Measurements from ENCODE around the gene CCDC106.

The CCDC106 gene

GRCh38 chr19:55653651-55654322 lies 5.8 kb downstream of the CCDC106 start:
- DNase-seq: peak; percentile 96

GRCh38 chr19:55654323-55654867 lies 6.4 kb downstream of the CCDC106 start:
- peak; percentile 98 for DNase-seq

DNA sequence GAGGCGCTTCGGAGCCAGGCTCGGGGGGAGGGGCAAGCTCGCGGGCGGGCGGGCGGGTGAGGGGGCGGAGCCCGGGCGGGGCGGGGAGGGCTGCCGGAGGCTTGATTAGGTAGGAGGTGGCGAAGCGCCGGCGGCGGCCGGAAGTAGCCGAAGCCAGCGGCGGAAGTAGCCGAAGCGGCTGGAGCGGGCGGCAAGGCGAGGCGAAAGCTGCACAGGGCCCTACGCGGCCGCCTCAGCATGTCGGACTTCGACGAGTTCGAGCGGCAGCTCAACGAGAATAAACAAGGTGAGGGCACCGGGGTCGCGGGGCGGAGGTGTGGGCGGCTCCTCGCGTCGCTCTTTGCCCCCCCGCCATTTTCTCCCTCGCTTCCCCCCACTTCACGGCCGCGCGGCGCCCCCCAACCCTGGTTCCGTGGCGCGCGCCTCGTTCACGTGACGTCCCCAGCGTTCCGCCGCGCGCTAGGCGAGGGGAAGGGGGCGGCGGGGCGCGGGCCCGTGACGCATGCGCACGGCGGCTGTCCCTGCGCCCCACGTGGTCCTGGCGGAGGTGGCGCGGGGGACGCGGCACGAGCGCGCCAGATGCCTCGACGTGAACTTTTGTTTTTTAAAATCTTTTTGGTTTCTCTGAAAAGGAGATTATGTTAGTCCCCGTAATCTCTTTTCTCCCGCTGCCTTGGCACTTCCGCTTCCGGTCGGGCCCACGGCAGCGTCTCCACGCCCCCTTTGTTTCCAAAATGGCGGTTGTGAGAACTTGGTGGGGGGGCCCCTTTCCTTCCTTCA lies 7.0 kb downstream of the CCDC106 start, which contains the start of gene U2AF2:
Gene U2AF2 (plus strand): TSS at position 168 of the 780 bp plus-strand sequence. CDS start 70 bp downstream, at position 238.
- DNase-seq: peak; percentile 91

- DNase-seq: no peak
These were observed 7.6 kb downstream of the CCDC106 start for GRCh38 chr19:55655648-55656040.

DNA sequence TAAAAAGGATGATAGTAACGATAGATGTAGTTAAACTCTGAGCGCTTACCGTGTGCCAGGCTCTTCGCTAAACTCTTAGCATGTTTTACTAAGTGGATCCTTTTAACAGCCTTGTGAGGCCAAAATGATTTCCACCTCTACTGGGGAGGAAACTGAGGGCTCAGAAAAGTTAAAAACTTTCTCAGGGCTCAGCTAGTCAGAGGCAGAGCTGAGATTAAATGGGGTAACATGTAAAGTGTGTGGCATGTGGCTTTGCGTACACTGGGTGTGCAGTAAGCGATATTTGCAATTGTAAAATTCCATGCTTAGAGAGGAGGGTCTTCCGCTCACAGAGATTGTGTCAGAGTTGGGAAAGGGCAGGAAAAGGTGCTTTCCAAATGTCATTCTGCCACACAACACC lies 8.5 kb downstream of the CCDC106 start:
- no peak for DNase-seq

DNA sequence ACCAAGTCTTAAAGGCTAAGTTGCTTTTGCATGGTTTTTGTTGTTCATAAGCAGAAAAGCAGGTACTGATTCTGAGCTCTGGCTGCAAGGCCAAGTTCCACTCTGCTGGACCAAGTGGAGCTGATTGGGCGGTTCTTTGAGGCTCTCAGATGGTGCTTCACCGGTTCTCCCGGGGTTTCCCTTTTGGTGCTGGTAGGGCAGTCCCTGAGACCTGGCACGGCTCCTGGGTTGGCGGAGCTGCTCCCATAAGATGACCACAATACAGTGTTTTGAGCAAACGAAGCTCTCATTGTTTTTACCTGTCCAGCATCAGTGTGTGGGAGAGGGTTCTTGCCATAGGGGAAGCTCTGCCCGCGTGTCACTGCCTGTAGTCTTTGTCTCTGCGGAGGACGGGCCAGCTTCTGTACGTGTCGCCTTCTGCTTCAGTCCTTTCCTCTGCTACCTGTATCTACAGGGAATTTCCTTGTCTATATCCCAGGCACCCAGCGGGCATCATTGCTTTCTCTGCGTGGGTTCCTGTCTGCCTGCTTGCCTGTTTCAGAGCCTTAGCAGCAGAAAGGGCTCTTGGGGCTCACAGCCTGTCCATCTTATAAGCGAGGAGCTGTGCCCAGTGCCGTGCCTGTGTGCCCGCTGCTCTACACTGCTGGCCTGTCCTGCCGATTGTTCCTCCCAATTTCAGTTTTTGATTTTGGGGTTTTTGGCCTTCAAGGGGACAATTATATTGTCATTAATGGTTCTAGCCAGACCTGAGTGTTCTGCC lies 9.2 kb downstream of the CCDC106 start:
- DNase-seq: no peak

DNA sequence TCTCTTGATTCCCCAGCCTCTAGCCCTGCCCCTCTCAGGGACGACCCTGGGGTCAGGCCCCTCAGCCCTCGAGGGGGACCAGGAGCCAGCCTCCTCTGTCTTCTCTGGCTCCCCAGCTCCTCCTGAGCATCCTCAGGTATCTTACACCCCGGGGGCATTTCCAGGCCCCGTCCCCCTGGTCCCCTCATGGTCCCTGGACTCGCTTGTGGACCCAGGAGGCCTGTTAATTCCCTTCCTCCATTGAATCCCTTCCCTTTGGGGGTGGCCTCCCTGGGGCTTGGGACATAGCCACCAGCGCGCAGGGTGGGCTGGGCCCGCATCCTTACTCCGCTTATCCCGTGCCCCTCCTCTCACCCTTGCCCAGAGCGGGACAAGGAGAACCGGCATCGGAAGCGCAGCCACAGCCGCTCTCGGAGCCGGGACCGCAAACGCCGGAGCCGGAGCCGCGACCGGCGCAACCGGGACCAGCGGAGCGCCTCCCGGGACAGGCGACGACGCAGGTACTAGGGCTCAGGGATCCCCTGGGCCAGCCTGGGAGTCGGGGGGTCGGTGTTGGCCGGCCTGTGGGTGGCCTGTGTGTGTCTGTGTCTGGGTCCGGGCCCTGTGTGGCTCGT lies 10.9 kb downstream of the CCDC106 start:
- no peak for DNase-seq

DNA sequence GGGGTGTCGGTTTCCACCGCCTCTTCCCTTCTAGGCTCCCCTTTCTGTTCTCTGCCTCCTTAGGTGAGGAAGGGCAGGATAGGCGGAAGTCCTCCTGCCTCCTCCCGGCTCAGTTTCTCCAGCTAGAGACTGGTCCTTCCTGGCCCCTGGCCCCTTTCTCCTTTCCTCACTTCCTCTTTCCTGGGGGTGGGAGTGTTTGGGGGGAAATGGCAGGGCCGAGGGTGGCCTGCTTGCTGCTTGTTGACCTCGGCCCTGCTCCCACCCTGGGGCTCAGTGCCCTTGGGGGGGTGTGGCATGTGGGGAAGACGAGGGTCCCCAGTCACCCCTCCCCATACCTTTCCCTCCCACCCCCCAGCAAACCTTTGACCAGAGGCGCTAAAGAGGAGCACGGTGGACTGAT lies 11.8 kb downstream of the CCDC106 start:
- no peak for DNase-seq

- DNase-seq: no peak
These were observed 12.4 kb downstream of the CCDC106 start for GRCh38 chr19:55660404-55660803.

DNA sequence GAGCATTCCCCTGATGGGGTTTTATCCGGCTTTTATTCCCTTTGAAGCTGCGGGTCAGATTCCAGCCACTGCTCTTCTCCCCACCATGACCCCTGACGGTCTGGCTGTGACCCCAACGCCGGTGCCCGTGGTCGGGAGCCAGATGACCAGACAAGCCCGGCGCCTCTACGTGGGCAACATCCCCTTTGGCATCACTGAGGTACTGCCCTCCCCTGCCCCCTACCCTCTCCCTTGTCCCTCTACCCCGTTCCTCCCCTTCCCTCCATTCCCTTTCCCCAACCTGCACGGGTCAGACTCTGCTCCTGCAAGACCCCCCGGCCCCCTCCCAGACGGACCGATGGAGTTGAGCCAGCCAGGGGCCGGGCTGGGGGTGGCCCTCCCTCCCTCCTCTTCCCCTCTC lies 13.0 kb downstream of the CCDC106 start:
- no peak for DNase-seq

GRCh38 chr19:55661826-55662225 lies 13.8 kb downstream of the CCDC106 start:
- DNase-seq: no peak

DNA sequence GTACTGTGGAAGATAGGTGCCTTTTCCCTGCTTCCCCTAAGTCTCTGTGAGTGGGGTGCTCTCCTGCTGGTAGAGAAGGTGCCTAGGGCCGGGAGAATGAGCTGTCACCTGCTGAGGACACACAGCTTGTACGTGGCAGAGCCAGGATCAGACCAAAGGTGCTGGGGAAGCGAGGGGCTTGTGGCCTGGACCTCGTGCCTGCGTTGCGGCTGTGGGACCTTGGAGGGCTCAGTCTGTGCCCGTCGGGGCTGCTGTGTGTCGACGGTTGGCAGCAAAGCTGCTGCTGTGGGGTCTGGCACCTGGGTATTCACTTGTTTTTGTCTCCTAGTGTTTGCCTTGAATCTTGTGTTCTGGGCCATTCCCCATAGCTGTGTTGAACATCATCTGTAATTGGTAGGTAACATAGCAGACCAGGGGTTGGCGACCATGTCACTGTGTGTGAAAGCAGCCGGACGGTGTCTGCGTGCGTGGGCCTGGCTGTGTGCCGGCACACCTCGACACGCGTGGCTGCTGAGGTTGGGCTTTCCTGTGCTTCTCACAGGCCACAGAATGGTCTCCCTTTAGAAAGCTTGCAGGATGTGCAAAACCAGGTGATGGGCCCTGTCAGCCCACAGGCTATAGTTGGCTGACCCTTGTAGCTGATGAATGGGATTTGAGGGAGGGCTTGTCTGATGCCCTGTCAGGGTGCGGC lies 16.0 kb downstream of the CCDC106 start:
- DNase-seq: no peak

DNA sequence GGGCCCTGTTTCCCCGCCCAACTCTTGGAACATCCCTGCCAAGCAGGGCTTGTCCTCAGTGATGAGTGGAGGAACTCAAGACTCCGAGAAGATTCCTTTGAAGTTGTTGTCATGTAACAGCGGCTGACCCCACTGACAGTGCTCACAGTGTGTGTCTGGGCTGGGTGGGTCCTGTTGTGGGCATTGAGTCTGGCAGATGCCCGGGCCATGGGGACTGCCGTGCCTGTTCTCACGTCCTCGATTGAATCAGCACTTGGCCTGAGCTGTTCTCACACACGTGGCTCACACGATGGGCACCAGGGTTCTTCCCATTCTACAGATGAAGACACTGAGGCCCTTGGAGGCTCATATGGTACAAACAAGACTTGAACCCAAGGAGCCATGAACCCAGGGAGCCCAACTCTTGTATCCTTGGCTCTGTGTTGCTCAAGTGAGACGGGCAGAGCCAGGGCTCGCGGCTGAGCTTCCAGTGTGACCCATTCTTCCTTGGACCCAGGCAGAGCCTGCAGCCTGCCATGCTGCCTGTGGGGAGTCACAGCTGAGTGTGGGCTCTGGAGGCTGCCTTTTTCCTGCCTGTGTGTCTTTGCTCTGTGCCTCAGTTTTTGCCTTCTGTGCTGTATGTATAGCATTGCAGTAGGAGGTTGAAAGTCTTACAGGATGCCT lies 18.5 kb downstream of the CCDC106 start:
- no peak for DNase-seq

- DNase-seq: no peak
These were observed 19.0 kb downstream of the CCDC106 start for GRCh38 chr19:55667006-55667381.

GRCh38 chr19:55667511-55667910 lies 19.5 kb downstream of the CCDC106 start:
- no peak for DNase-seq

GRCh38 chr19:55667958-55668357 lies 19.9 kb downstream of the CCDC106 start:
- no peak for DNase-seq

- DNase-seq: no peak
These were observed 20.8 kb downstream of the CCDC106 start for GRCh38 chr19:55668603-55669348.

- DNase-seq: no peak
These were observed 21.6 kb downstream of the CCDC106 start for GRCh38 chr19:55669418-55670279.

GRCh38 chr19:55670280-55671053 lies 22.5 kb downstream of the CCDC106 start:
- DNase-seq: no peak

Data from GDM1 (cell line).